GM10266 (cell line): Measurements from ENCODE around the gene PTK6.

Source experiments
- DNase-seq: peaks from one replicate; pipeline ENCODE4 v3.0.0; 2012; ENCODE audit errors: extremely low spot score
- TF ChIP-seq, protein P1 (sequence below): IDR thresholded peaks from 2 replicates; pipeline ENCODE4 v1.5.1; 2012; ENCODE audit warnings: mild to moderate bottlenecking, low read depth; ENCODE audit not compliant: control insufficient read depth, insufficient read depth; ENCODE audit errors: missing control alignments

The PTK6 gene

DNA sequence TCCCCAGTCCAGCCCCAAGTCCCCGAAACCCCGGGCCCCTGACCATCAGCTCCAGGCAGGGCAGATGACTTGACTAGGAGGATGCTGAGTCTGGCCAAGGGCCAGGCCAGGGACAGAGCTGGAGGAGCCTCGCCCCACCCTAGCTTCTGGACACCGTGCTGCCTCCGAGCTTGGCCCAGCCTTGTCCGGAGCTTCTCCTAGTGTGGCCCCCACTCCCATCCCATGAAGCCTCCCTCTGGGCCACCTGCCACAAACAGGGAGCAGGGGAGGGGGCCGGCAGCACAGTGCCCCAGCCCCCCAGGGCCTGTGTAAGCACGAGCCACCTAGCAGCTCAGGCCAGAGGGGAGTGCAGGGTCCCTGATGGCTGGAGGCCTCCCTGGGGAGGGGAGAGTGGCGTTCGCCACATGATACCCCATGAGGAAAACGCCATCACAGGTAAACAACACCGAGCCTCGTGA, 43.6 kb downstream of the PTK6 start:
- no peak for DNase-seq
- TF ChIP-seq, protein P1, sequence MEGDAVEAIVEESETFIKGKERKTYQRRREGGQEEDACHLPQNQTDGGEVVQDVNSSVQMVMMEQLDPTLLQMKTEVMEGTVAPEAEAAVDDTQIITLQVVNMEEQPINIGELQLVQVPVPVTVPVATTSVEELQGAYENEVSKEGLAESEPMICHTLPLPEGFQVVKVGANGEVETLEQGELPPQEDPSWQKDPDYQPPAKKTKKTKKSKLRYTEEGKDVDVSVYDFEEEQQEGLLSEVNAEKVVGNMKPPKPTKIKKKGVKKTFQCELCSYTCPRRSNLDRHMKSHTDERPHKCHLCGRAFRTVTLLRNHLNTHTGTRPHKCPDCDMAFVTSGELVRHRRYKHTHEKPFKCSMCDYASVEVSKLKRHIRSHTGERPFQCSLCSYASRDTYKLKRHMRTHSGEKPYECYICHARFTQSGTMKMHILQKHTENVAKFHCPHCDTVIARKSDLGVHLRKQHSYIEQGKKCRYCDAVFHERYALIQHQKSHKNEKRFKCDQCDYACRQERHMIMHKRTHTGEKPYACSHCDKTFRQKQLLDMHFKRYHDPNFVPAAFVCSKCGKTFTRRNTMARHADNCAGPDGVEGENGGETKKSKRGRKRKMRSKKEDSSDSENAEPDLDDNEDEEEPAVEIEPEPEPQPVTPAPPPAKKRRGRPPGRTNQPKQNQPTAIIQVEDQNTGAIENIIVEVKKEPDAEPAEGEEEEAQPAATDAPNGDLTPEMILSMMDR: no peak

DNA sequence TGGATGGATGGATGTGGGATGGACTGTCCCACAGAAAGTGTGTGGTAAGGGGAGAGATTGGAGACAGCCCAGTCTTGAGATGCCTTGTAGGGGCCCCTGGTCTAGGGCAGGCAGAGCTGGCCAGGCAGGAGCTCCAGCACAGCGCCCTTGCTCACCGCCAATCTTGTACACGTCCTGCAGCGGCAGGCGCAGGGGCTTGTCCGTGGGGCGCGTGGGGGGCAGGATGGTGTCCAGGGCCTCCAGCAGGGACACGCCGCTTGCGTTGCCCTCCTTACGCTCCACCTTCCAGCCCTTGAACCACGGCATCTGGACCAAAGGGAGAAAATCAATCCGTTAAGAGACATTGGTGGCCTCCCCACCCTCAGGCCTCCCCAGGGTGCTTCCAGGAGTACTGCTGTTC, 44.2 kb downstream of the PTK6 start:
- TF ChIP-seq, protein P1: no peak
- no peak for DNase-seq

DNA sequence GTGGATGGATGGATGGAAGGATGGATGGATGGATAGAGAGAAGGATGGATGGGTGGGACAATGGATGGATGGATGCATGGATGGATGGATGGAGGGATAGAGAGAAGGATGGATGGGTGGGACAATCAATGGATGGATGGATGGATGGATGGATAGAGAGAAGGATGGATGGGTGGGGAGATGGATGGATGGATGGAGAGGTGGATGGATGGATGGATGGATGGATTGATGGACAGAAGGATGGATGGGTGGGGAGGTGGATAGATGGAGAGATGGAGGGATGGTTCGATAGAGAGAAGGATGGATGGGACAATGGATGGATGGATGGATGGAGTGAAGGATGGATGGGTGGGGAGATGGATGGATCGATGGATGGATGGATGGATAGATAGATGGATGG, 44.7 kb downstream of the PTK6 start:
- TF ChIP-seq, protein P1: no peak
- no peak for DNase-seq

DNA sequence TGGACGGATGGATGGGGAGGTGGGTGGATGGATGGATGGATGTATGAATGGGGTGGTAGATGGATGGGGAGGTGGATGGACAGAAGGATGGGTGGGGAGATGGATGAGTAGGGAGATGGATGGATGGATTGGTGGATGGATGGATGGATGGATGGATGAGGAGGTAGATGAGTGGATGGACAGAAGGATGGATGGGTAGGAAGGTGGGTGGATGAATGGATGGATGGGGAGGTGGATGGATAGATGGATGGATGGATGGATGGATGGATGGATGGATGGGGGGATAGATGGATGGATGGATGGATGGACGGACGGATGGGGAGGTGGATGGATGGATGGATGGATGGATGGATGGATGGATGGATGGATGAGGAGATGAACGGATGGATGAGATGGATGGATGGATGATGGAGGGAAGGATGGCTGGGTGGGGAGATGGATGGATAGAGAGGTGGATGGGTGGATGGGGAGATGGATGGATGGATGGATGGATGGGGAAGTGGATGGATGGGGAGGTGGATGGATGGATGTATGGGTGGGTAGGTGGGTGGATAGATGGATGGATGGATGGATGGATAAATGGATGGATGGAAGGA, 45.4 kb downstream of the PTK6 start:
- no peak for DNase-seq
- TF ChIP-seq, protein P1: no peak

DNA sequence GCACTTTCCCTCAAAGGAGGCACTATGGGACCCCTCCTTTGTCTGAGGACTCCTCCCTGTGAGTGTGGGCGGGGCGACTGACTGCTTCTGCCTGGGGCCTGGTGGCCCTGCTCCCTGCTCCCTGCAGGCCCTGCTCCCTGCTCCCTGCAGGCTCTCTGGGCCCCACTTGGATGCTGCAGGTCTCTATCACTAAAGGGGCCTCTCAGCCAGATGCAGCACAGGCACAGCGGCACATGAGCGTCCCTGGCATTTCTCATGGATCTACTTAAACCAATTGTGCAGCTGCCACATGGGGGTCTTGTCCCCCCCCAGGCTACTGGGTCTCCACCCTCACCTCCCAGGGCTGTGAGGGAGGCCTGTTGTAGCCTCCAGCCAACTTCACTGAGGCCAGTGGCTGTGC, 46.1 kb downstream of the PTK6 start:
- TF ChIP-seq, protein P1: no peak
- no peak for DNase-seq

DNA sequence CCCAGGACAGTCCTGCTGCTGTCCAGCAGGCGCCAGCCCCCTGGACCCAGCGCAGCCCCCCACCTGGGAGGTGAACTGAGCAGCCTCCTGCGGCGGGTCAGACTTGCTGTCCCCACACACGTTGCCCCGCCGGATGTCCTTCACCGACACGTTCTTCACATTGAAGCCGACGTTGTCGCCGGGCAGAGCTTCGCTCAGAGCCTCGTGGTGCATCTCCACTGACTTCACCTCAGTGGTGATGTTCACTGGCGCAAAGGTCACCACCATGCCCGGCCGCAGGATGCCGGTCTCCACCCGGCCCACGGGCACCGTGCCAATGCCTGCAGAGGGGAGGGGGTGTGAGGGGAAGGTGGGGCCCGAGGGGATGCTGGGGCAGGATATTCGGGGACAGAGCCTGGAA, 46.8 kb downstream of the PTK6 start:
- TF ChIP-seq, protein P1: no peak
- DNase-seq: no peak

DNA sequence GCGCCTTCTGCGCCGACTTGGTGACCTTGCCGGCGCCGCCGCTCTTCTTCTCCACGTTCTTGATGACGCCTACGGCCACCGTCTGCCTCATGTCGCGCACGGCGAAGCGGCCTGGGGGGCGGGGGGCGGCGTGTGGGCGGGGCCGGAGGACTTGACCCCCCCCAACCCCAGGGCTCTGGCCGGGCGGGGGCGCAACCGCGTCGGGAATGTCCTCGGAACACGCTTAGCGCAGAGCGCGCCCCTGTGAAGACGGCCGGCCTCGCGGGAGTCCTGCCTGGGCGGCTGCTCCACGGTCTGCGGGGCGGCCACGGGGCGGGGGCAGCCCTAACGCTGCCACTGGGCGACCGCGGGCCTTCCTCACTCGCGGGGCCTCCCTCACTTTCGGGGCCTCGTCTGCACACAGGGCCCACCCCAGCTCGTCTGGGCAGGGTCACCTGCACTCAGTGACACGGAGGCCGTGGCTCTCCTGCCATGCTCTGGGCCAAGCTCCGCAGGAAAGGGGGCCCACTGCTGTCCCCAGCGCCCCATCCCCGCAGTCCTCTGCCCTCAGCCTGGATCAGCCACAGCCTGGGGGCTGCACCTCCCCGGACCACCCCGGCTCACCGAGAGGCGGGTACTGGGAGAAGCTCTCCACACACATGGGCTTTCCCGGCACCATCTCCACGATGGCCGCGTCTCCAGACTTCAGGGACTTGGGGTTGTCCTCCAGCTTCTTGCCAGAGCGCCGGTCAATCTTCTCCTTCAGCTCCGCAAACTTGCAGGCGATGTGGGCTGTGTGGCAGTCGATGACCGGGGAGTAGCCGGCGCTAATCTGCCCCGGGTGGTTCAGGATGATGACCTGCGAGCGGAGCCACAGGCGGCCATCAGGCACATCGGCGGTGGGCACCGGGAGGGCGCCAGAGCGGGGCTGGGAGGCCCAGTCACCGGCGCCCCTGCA, 48.6 kb downstream of the PTK6 start:
- TF ChIP-seq, protein P1: no peak
- DNase-seq: no peak
